NCI-H460 (cell line): ENCODE results near the gene MAN2A1. TPM values are rescaled to one million over a fixed set of nuclear protein-coding genes. Genes with fewer than 3 reads are reported as not detected.
"Not testable (repeated sequence)": the region's sequence is repeated elsewhere in the genome, so short reads cannot be mapped to it uniquely, and the experiment has no call there.

Experiments
- DNase-seq: peaks from one replicate; pipeline ENCODE4 v3.0.0-alpha.2; 2016; ENCODE audit warnings: low read depth; ENCODE audit errors: extremely low read depth
- total RNA-seq: library from RNA; depleted of rRNA; stranded (reverse); fragments of >200 nt; shearing (Covaris generic); gene quantifications from 2 replicates; pipeline ENCODE4 v1.2.3, GENCODE V29; 2014

The MAN2A1 gene
- total RNA-seq, 1 experiment from 2014 or later: 151 TPM

GRCh38 chr5:109750463-109750862, 60.7 kb downstream of the MAN2A1 start:
- DNase-seq: no peak

GRCh38 chr5:109753279-109753678, 63.6 kb downstream of the MAN2A1 start:
- DNase-seq: no peak

GRCh38 chr5:109754319-109754718, 64.6 kb downstream of the MAN2A1 start:
- DNase-seq: no peak

GRCh38 chr5:109755761-109756160, 66.0 kb downstream of the MAN2A1 start:
- DNase-seq: no peak

GRCh38 chr5:109756543-109757185, 66.9 kb downstream of the MAN2A1 start:
- no peak for DNase-seq

GRCh38 chr5:109757490-109757889, 67.8 kb downstream of the MAN2A1 start:
- DNase-seq: no peak

GRCh38 chr5:109759306-109759705, 69.6 kb downstream of the MAN2A1 start:
- DNase-seq: no peak

GRCh38 chr5:109760130-109760529, 70.4 kb downstream of the MAN2A1 start:
- not testable (repeated sequence) for DNase-seq

- DNase-seq: no peak
Observed at GRCh38 chr5:109762821-109763220, 73.1 kb downstream of the MAN2A1 start.

GRCh38 chr5:109767184-109767995, 77.7 kb downstream of the MAN2A1 start:
- DNase-seq: no peak

GRCh38 chr5:109767997-109768396, 78.3 kb downstream of the MAN2A1 start:
- no peak for DNase-seq

- DNase-seq: no peak
Observed at GRCh38 chr5:109769597-109770291, 80.0 kb downstream of the MAN2A1 start.

- no peak for DNase-seq
Observed at GRCh38 chr5:109775130-109775529, 85.4 kb downstream of the MAN2A1 start.

GRCh38 chr5:109779036-109779735, 89.5 kb downstream of the MAN2A1 start:
- DNase-seq: no peak

GRCh38 chr5:109784687-109785086, 95.0 kb downstream of the MAN2A1 start:
- DNase-seq: no peak

GRCh38 chr5:109786206-109786855, 96.6 kb downstream of the MAN2A1 start:
- DNase-seq: no peak

- no peak for DNase-seq
Observed at GRCh38 chr5:109788596-109788995, 98.9 kb downstream of the MAN2A1 start.

GRCh38 chr5:109792613-109793012, 102.9 kb downstream of the MAN2A1 start:
- DNase-seq: no peak

- no peak for DNase-seq
Observed at GRCh38 chr5:109803854-109804253, 114.1 kb downstream of the MAN2A1 start.

GRCh38 chr5:109805472-109805871, 115.7 kb downstream of the MAN2A1 start:
- DNase-seq: no peak
